CD4-positive, CD25-positive, alpha-beta regulatory T cell (primary cell): Measurements from ENCODE around the gene DCAF8. TPM values are rescaled to one million over a fixed set of nuclear protein-coding genes. Genes with fewer than 3 reads are reported as not detected.

Experiments used
- ATAC-seq, 2 donors: fragments of 150-1000 bp; cut with Tn5 transposase; one replicate each; pipeline ENCODE4 v1.10.0; 2021; ENCODE audit warnings: low read depth in 2 of 2, moderate number of reproducible peaks in 2 of 2, moderate library complexity in 1 of 2
- DNase-seq, 3 donors: peaks; one replicate each; pipeline versions ENCODE4 v3.0.0 to v3.0.0-alpha.2; 2012 to 2022; ENCODE audit warnings: mixed read lengths in 1 of 3
- H3K27ac ChIP-seq: one replicate; pipeline ENCODE4 v1.7.0; 2013; ENCODE audit warnings: mild to moderate bottlenecking, low read length; ENCODE audit not compliant: insufficient read depth, poor library complexity, severe bottlenecking
- H3K27me3 ChIP-seq: one replicate; pipeline ENCODE4 v1.7.0; 2013; ENCODE audit warnings: low read length; ENCODE audit not compliant: control insufficient read depth, insufficient read depth
- H3K36me3 ChIP-seq: one replicate; pipeline ENCODE4 v1.7.0; 2013; ENCODE audit warnings: mild to moderate bottlenecking, low read length, moderate library complexity; ENCODE audit not compliant: control insufficient read depth, insufficient read depth
- H3K4me1 ChIP-seq: 2 replicates; pipeline ENCODE4 v1.7.0; 2013; ENCODE audit warnings: mild to moderate bottlenecking, low read length; ENCODE audit not compliant: insufficient read depth, control insufficient read depth, poor library complexity, severe bottlenecking
- H3K4me3 ChIP-seq: one replicate; pipeline ENCODE4 v1.7.0; 2013; ENCODE audit warnings: low read depth, mild to moderate bottlenecking, low read length, moderate library complexity
- H3K9me3 ChIP-seq, 2 experiments: 1 replicate in 1 of 2; 2 replicates in 1 of 2; pipeline ENCODE4 v1.7.0; 2013; ENCODE audit warnings: low read length in 2 of 2, mild to moderate bottlenecking in 1 of 2, moderate library complexity in 1 of 2; ENCODE audit not compliant: control insufficient read depth in 2 of 2
- H3K27ac Mint-ChIP-seq, 3 donors: one replicate each; pipeline ENCODE4 v1.8.0; 2020 to 2022; ENCODE audit warnings: mild to moderate bottlenecking in 3 of 3, mixed read lengths in 3 of 3, moderate library complexity in 2 of 3
- H3K27me3 Mint-ChIP-seq: one replicate; pipeline ENCODE4 v1.8.0; 2022; ENCODE audit warnings: mild to moderate bottlenecking, mixed read lengths
- H3K36me3 Mint-ChIP-seq: one replicate; pipeline ENCODE4 v1.8.0; 2020; ENCODE audit warnings: mixed read lengths
- H3K4me1 Mint-ChIP-seq, 4 donors: one replicate each; pipeline ENCODE4 v1.8.0; 2020 to 2022; ENCODE audit warnings: mixed read lengths in 4 of 4, mild to moderate bottlenecking in 1 of 4
- H3K4me3 Mint-ChIP-seq, 4 donors: one replicate each; pipeline ENCODE4 v1.8.0; 2020 to 2022; ENCODE audit warnings: mild to moderate bottlenecking in 4 of 4, mixed read lengths in 4 of 4, moderate library complexity in 3 of 4
- H3K9me3 Mint-ChIP-seq, 7 donors: one replicate each; pipeline ENCODE4 v1.8.0; 2020 to 2022; ENCODE audit warnings: mixed read lengths in 7 of 7, mild to moderate bottlenecking in 3 of 7, moderate library complexity in 2 of 7
- polyA plus RNA-seq, 4 donors: library from polyadenylated mRNA; unstranded; fragments of 300-500 nt; fragmentation: Illumina TruSeq; gene quantifications; one replicate each; pipeline ENCODE4 v1.2.3, GENCODE V29; 2021
- total RNA-seq: library from RNA; stranded (reverse); gene quantifications from one replicate; pipeline ENCODE4 v1.2.3, GENCODE V29; 2022

Gene DCAF8
- total and polyA plus RNA-seq, 5 donors from 2014 or later: 50.3 to 182 (median 56.2) TPM

GRCh38 chr1:160251011-160251410, 11.3 kb downstream of the DCAF8 start:
- no peak for DNase-seq
- H3K27me3 ChIP-seq: no peaks in the 10 kb centered on the region
- H3K36me3 ChIP-seq: peaks cover 10% of the 10 kb centered on the region
- Mint-ChIP-seq H3K36me3 (peaks cover 10% of the 10 kb centered on the region), H3K4me1 (peaks cover 21 to 31% (median 23%) of the 10 kb centered on the region in 4 donors), H3K4me3 (no peak overlapping the region), H3K9me3 (no peaks in the 10 kb centered on the region), H3K27me3 (no peaks in the 10 kb centered on the region), H3K27ac (peak overlapping the region in 2 of 3 donors; percentile 71 to 90)
- no peak overlapping the region for H3K4me3 ChIP-seq
- no peaks in the 10 kb centered on the region for H3K9me3 ChIP-seq
- no peaks in the 10 kb centered on the region for H3K4me1 ChIP-seq
- ATAC-seq: no peak
- H3K27ac ChIP-seq: no peak overlapping the region

- ATAC-seq: no peak
- H3K4me1 Mint-ChIP-seq: peaks cover 16 to 36% (median 31%) of the 10 kb centered on the region in 4 donors
- Histone ChIP-seq H3K27ac (no peak overlapping the region), H3K27me3 (no peaks in the 10 kb centered on the region), H3K9me3 (no peaks in the 10 kb centered on the region), H3K4me1 (no peaks in the 10 kb centered on the region), H3K36me3 (peaks cover 19% of the 10 kb centered on the region), H3K4me3 (no peak overlapping the region)
- no peaks in the 10 kb centered on the region for H3K27me3 Mint-ChIP-seq
- peaks cover 23% of the 10 kb centered on the region for H3K36me3 Mint-ChIP-seq
- H3K9me3 Mint-ChIP-seq: no peaks in the 10 kb centered on the region
- DNase-seq: no peak
- H3K27ac Mint-ChIP-seq: peak overlapping the region in 1 of 3 donors; percentile 17
- no peak overlapping the region for H3K4me3 Mint-ChIP-seq
These were observed 15.3 kb downstream of the DCAF8 start for GRCh38 chr1:160247053-160247452.

- Mint-ChIP-seq H3K9me3 (no peaks in the 10 kb centered on the region), H3K36me3 (peaks cover 30% of the 10 kb centered on the region), H3K4me1 (peaks cover 9 to 29% (median 21%) of the 10 kb centered on the region in 4 donors), H3K4me3 (no peak overlapping the region), H3K27ac (peak overlapping the region in 2 of 3 donors; percentile 63 to 75), H3K27me3 (no peaks in the 10 kb centered on the region)
- Histone ChIP-seq H3K27me3 (no peaks in the 10 kb centered on the region), H3K4me3 (no peak overlapping the region), H3K27ac (no peak overlapping the region), H3K36me3 (peaks cover 31% of the 10 kb centered on the region), H3K9me3 (no peaks in the 10 kb centered on the region), H3K4me1 (no peaks in the 10 kb centered on the region)
- no peak for ATAC-seq
- DNase-seq: no peak
These were observed 16.9 kb downstream of the DCAF8 start for GRCh38 chr1:160245434-160245833.

- DNase-seq: no peak
- Mint-ChIP-seq H3K36me3 (peaks cover 41% of the 10 kb centered on the region), H3K27ac (peak overlapping the region in 1 of 3 donors; percentile 75), H3K4me3 (no peak overlapping the region), H3K27me3 (no peaks in the 10 kb centered on the region), H3K4me1 (peaks cover 9 to 32% (median 20%) of the 10 kb centered on the region in 4 donors), H3K9me3 (no peaks in the 10 kb centered on the region)
- no peak for ATAC-seq
- no peaks in the 10 kb centered on the region for H3K4me1 ChIP-seq
- no peak overlapping the region for H3K4me3 ChIP-seq
- H3K36me3 ChIP-seq: peaks cover 42% of the 10 kb centered on the region
- H3K27me3 ChIP-seq: no peaks in the 10 kb centered on the region
- no peaks in the 10 kb centered on the region for H3K9me3 ChIP-seq
- no peak overlapping the region for H3K27ac ChIP-seq
These were observed 18.1 kb downstream of the DCAF8 start for GRCh38 chr1:160244209-160244608.

- no peaks in the 10 kb centered on the region for H3K4me1 ChIP-seq
- DNase-seq (no peak), ATAC-seq (no peak)
- no peak overlapping the region for H3K4me3 Mint-ChIP-seq
- no peak overlapping the region for H3K4me3 ChIP-seq
- peaks cover 9 to 32% (median 20%) of the 10 kb centered on the region in 4 donors for H3K4me1 Mint-ChIP-seq
- peaks cover 45% of the 10 kb centered on the region for H3K36me3 Mint-ChIP-seq
- H3K9me3 ChIP-seq: no peaks in the 10 kb centered on the region
- peak overlapping the region in 2 of 3 donors; percentile 68 to 75 for H3K27ac Mint-ChIP-seq
- no peak overlapping the region for H3K27ac ChIP-seq
- H3K27me3 Mint-ChIP-seq: no peaks in the 10 kb centered on the region
- no peaks in the 10 kb centered on the region for H3K27me3 ChIP-seq
- peaks cover 46% of the 10 kb centered on the region for H3K36me3 ChIP-seq
- no peaks in the 10 kb centered on the region for H3K9me3 Mint-ChIP-seq
These were observed 18.6 kb downstream of the DCAF8 start for GRCh38 chr1:160243767-160244166.

GRCh38 chr1:160239582-160240299, 22.6 kb downstream of the DCAF8 start:
- peaks cover 62% of the 10 kb centered on the region for H3K36me3 Mint-ChIP-seq
- H3K4me1 ChIP-seq: no peaks in the 10 kb centered on the region
- no peaks in the 10 kb centered on the region for H3K9me3 ChIP-seq
- peaks cover 14 to 28% (median 16%) of the 10 kb centered on the region in 4 donors for H3K4me1 Mint-ChIP-seq
- no peak overlapping the region for H3K27ac ChIP-seq
- H3K9me3 Mint-ChIP-seq: no peaks in the 10 kb centered on the region
- no peak overlapping the region for H3K4me3 ChIP-seq
- peaks cover 80% of the 10 kb centered on the region for H3K36me3 ChIP-seq
- H3K27ac Mint-ChIP-seq: no peak overlapping the region
- H3K27me3 ChIP-seq: no peaks in the 10 kb centered on the region
- ATAC-seq (no peak), DNase-seq (no peak)
- H3K27me3 Mint-ChIP-seq: no peaks in the 10 kb centered on the region
- no peak overlapping the region for H3K4me3 Mint-ChIP-seq

- Mint-ChIP-seq H3K27me3 (no peaks in the 10 kb centered on the region), H3K9me3 (no peaks in the 10 kb centered on the region), H3K36me3 (peaks cover 58% of the 10 kb centered on the region), H3K4me3 (no peak overlapping the region), H3K4me1 (peaks cover 18 to 30% (median 24%) of the 10 kb centered on the region in 4 donors), H3K27ac (peak overlapping the region in 1 of 3 donors; percentile 57)
- H3K27ac ChIP-seq: no peak overlapping the region
- peaks cover 85% of the 10 kb centered on the region for H3K36me3 ChIP-seq
- ATAC-seq: no peak
- no peaks in the 10 kb centered on the region for H3K27me3 ChIP-seq
- DNase-seq: no peak
- no peaks in the 10 kb centered on the region for H3K9me3 ChIP-seq
- H3K4me3 ChIP-seq: no peak overlapping the region
- peaks cover 3% of the 10 kb centered on the region for H3K4me1 ChIP-seq
These were observed 23.9 kb downstream of the DCAF8 start for GRCh38 chr1:160238408-160238807.

- H3K4me1 Mint-ChIP-seq: peaks cover 18 to 30% (median 23%) of the 10 kb centered on the region in 4 donors
- Histone ChIP-seq H3K27me3 (no peaks in the 10 kb centered on the region), H3K9me3 (no peaks in the 10 kb centered on the region), H3K4me3 (no peak overlapping the region), H3K36me3 (peaks cover 86% of the 10 kb centered on the region), H3K27ac (no peak overlapping the region), H3K4me1 (peaks cover 8% of the 10 kb centered on the region)
- ATAC-seq (no peak), DNase-seq (no peak)
- peak overlapping the region in 1 of 3 donors; percentile 75 for H3K27ac Mint-ChIP-seq
- H3K4me3 Mint-ChIP-seq: no peak overlapping the region
- H3K9me3 Mint-ChIP-seq: no peaks in the 10 kb centered on the region
- peaks cover 55% of the 10 kb centered on the region for H3K36me3 Mint-ChIP-seq
- no peaks in the 10 kb centered on the region for H3K27me3 Mint-ChIP-seq
These were observed 24.8 kb downstream of the DCAF8 start for GRCh38 chr1:160237558-160237957.
